ENCODE data around the gene SLC35B2. TPM values are rescaled to one million over a fixed set of nuclear protein-coding genes. Genes with fewer than 3 reads are reported as not detected.

SLC35B2 gene
- total and polyA plus RNA-seq, 9 of the 15 experiments (the other 6 are each of a cell fraction or from before 2014, with no cell fraction given), result 14.5 to 59.1 (median 47.1) TPM

- TF ChIP-seq ZNF609 (CRISPR knock-in tag; IDR thresholded peaks at IDR 0.05; ENCODE audit: borderline replicate concordance) (no peak), SAP30 (IDR thresholded peaks at IDR 0.05; ENCODE audit: borderline replicate concordance, insufficient read depth, low read depth, low read length, poor library complexity, severe bottlenecking) (no peak), TGIF2 (CRISPR knock-in tag; IDR thresholded peaks at IDR 0.05) (no peak), PTTG1 (tag; IDR thresholded peaks at IDR 0.05; ENCODE audit: low read depth) (no peak), NUFIP1 (IDR thresholded peaks at IDR 0.05; ENCODE audit: partially characterized antibody) (no peak), BHLHE40 (IDR thresholded peaks at IDR 0.05; ENCODE audit: low read length) (no peak; the same call in 1 of the 2 replicates), MCM5 (IDR thresholded peaks at IDR 0.05; ENCODE audit: low read depth) (no peak), RBM14 (IDR thresholded peaks at IDR 0.05; ENCODE audit: borderline replicate concordance, insufficient read depth, low read depth, low read length) (no peak), ZNF253 (CRISPR knock-in tag; conservative IDR thresholded peaks at IDR 0.05) (no peak), TCF7L2 (IDR thresholded peaks at IDR 0.05; ENCODE audit: low read depth, low read length) (no peak), PHF21A (IDR thresholded peaks at IDR 0.05; ENCODE audit: borderline replicate concordance, low read depth) (no peak), MYNN (IDR thresholded peaks at IDR 0.05) (peak; percentile 81), MYNN (CRISPR knock-in tag; IDR thresholded peaks at IDR 0.05) (no peak), FOXK2 (conservative IDR thresholded peaks at IDR 0.05 in 1 of 2, IDR thresholded peaks at IDR 0.05 in 1 of 2; ENCODE audit: low read depth in 2 of 2) (no peak), ZNF23 (CRISPR knock-in tag; IDR thresholded peaks at IDR 0.05) (no peak), ZNF316 (IDR thresholded peaks at IDR 0.05) (no peak), EGR1 (conservative IDR thresholded peaks at IDR 0.05) (no peak), HCFC1 (IDR thresholded peaks at IDR 0.05; ENCODE audit: low read depth, low read length) (no peak), KDM1A (IDR thresholded peaks at IDR 0.05) (no peak), TOE1 (IDR thresholded peaks at IDR 0.05; ENCODE audit: borderline replicate concordance) (no peak), TOE1 (CRISPR knock-in tag; IDR thresholded peaks at IDR 0.05; ENCODE audit: borderline replicate concordance, low read depth) (no peak), POLR2AphosphoS2 (IDR thresholded peaks at IDR 0.05; ENCODE audit: low read length) (no peak), L3MBTL2 (IDR thresholded peaks at IDR 0.05) (peak; percentile 47), POLR2G (IDR thresholded peaks at IDR 0.05; ENCODE audit: low read depth, low read length) (no peak), ZNF511 (CRISPR knock-in tag; IDR thresholded peaks at IDR 0.05) (peak; percentile 78; the same call in 1 of the 2 replicates), RBM17 (IDR thresholded peaks at IDR 0.05; ENCODE audit: borderline replicate concordance, low read depth, low read length) (no peak), SLC30A9 (CRISPR knock-in tag; IDR thresholded peaks at IDR 0.05) (no peak)
These were observed 35.9 kb downstream of the SLC35B2 start (continued) for GRCh38 chr6:44221291-44221960.

Measured in K562 (cell line).